Osteoblast (primary cell): ENCODE measurements around the gene SH2D4B. TPM values are rescaled to one million over a fixed set of nuclear protein-coding genes. Genes with fewer than 3 reads are reported as not detected.

Source experiments
- DNase-seq: peaks from one replicate; pipeline ENCODE4 v3.0.0; 2011; ENCODE audit warnings: low spot score, mixed read lengths; ENCODE audit not compliant: insufficient read length; ENCODE audit errors: missing footprints
- H2AFZ ChIP-seq: 2 replicates; pipeline ENCODE4 v1.6.0; 2011; ENCODE audit warnings: mild to moderate bottlenecking, low read length
- H3K27ac ChIP-seq: 2 replicates; pipeline ENCODE4 v1.5.1; 2011; ENCODE audit warnings: mild to moderate bottlenecking, low read depth, low read length, moderate library complexity
- H3K27me3 ChIP-seq: 2 replicates; pipeline ENCODE4 v1.6.0; 2012; ENCODE audit warnings: mild to moderate bottlenecking, control low read depth, inconsistent platforms, low read length, moderate library complexity; ENCODE audit not compliant: insufficient read depth
- H3K36me3 ChIP-seq: 2 replicates; pipeline ENCODE4 v1.5.1; 2011; ENCODE audit warnings: mild to moderate bottlenecking, low read length, control low read depth, moderate library complexity; ENCODE audit not compliant: insufficient read depth
- H3K4me1 ChIP-seq: 2 replicates; pipeline ENCODE4 v1.5.1; 2011; ENCODE audit warnings: mild to moderate bottlenecking, low read length, control low read depth, moderate library complexity; ENCODE audit not compliant: insufficient read depth
- H3K4me2 ChIP-seq: 2 replicates; pipeline ENCODE4 v1.6.0; 2011; ENCODE audit warnings: mild to moderate bottlenecking, low read length; ENCODE audit not compliant: insufficient read depth
- H3K4me3 ChIP-seq: fragments of 200-600 bp; sonication (generic); 3 replicates; pipeline ENCODE4 v1.5.1; 2012; ENCODE audit warnings: mild to moderate bottlenecking, low read length, inconsistent platforms; ENCODE audit not compliant: insufficient read depth
- H3K79me2 ChIP-seq: 2 replicates; pipeline ENCODE4 v1.6.0; 2012; ENCODE audit warnings: mild to moderate bottlenecking, low read length, control low read depth, inconsistent platforms; ENCODE audit not compliant: insufficient read depth
- H3K9me3 ChIP-seq: 2 replicates; pipeline ENCODE4 v1.5.1; 2011; ENCODE audit warnings: low read depth, low read length, control low read depth
- H4K20me1 ChIP-seq: 2 replicates; pipeline ENCODE4 v1.6.0; 2012; ENCODE audit warnings: mild to moderate bottlenecking, low read length, control low read depth; ENCODE audit not compliant: insufficient read depth
- CTCF ChIP-seq: IDR thresholded peaks from 2 replicates; pipeline ENCODE4 v1.5.1; 2011; ENCODE audit warnings: mild to moderate bottlenecking, low read depth, low read length, moderate library complexity; ENCODE audit errors: extremely low read depth
- total RNA-seq: library from RNA; depleted of rRNA; stranded (reverse); fragments of >200 nt; gene quantifications from 2 replicates; pipeline ENCODE4 v1.2.3, GENCODE V29; 2012

SH2D4B gene
- total RNA-seq, 1 donor = under 0.01 TPM

GRCh38 chr10:80660266-80660665 is 122.6 kb downstream of the SH2D4B start:
- peaks cover 4% of the 10 kb centered on the region for H3K9me3 ChIP-seq
- no peak overlapping the region for H3K4me2 ChIP-seq
- no peaks in the 10 kb centered on the region for H3K27me3 ChIP-seq
- H3K4me3 ChIP-seq = no peak overlapping the region
- H3K79me2 ChIP-seq = no peaks in the 10 kb centered on the region
- DNase-seq = no peak
- TF ChIP-seq CTCF = no peak
- H3K4me1 ChIP-seq = peaks cover 5% of the 10 kb centered on the region
- no peaks in the 10 kb centered on the region for H3K36me3 ChIP-seq
- H2AFZ ChIP-seq = no peak overlapping the region
- no peak overlapping the region for H3K27ac ChIP-seq
- H4K20me1 ChIP-seq = no peaks in the 10 kb centered on the region

GRCh38 chr10:80660736-80661135 is 123.0 kb downstream of the SH2D4B start:
- TF ChIP-seq CTCF = no peak
- H2AFZ ChIP-seq = no peak overlapping the region
- H3K4me3 ChIP-seq = no peak overlapping the region
- H3K36me3 ChIP-seq = no peaks in the 10 kb centered on the region
- H3K27ac ChIP-seq = no peak overlapping the region
- H3K4me2 ChIP-seq = no peak overlapping the region
- peaks cover 4% of the 10 kb centered on the region for H3K9me3 ChIP-seq
- H4K20me1 ChIP-seq = no peaks in the 10 kb centered on the region
- DNase-seq = no peak
- H3K4me1 ChIP-seq = peaks cover 5% of the 10 kb centered on the region
- H3K27me3 ChIP-seq = no peaks in the 10 kb centered on the region
- H3K79me2 ChIP-seq = no peaks in the 10 kb centered on the region

GRCh38 chr10:80661526-80661925 is 123.8 kb downstream of the SH2D4B start:
- no peak for TF ChIP-seq CTCF
- H3K27ac ChIP-seq = no peak overlapping the region
- H3K9me3 ChIP-seq = no peaks in the 10 kb centered on the region
- no peak for DNase-seq
- H3K4me2 ChIP-seq = no peak overlapping the region
- H3K4me1 ChIP-seq = peaks cover 5% of the 10 kb centered on the region
- H3K36me3 ChIP-seq = no peaks in the 10 kb centered on the region
- H3K4me3 ChIP-seq = no peak overlapping the region
- no peaks in the 10 kb centered on the region for H3K79me2 ChIP-seq
- H4K20me1 ChIP-seq = no peaks in the 10 kb centered on the region
- no peaks in the 10 kb centered on the region for H3K27me3 ChIP-seq
- H2AFZ ChIP-seq = no peak overlapping the region

- peak; percentile 92 for TF ChIP-seq CTCF
- Histone ChIP-seq H3K4me3 (peak overlapping the region; percentile 70), H3K79me2 (no peaks in the 10 kb centered on the region), H3K27ac (peak overlapping the region; percentile 14), H2AFZ (peak overlapping the region; percentile 99), H3K36me3 (no peaks in the 10 kb centered on the region), H3K4me2 (peak overlapping the region; percentile 92), H3K9me3 (no peaks in the 10 kb centered on the region), H4K20me1 (no peaks in the 10 kb centered on the region), H3K27me3 (no peaks in the 10 kb centered on the region), H3K4me1 (peaks cover 5% of the 10 kb centered on the region)
- peak; percentile 90 for DNase-seq
Measured at GRCh38 chr10:80662429-80663261, 124.9 kb downstream of the SH2D4B start.
